ENCODE results near the gene ABHD10. TPM values are rescaled to one million over a fixed set of nuclear protein-coding genes. Genes with fewer than 3 reads are reported as not detected.

The ABHD10 gene
- total and polyA plus RNA-seq, 2 experiments from 2014 or later, result 25.6 to 36.2 TPM

- Histone ChIP-seq H3K4me3 (no peak overlapping the region), H3K36me3 (replicated peaks; ENCODE audit: insufficient read depth, low read depth) (no peaks in the 10 kb centered on the region), H3K9me3 (ENCODE audit: low read depth) (no peaks in the 10 kb centered on the region), H3K27ac (no peak overlapping the region), H3K4me2 (peak overlapping the region; percentile 86), H3K4me1 (ENCODE audit: insufficient read depth) (no peaks in the 10 kb centered on the region), H4K20me1 (ENCODE audit: insufficient read depth, poor library complexity, severe bottlenecking) (no peaks in the 10 kb centered on the region), H2AFZ (no peak overlapping the region), H3K79me2 (peaks cover 41% of the 10 kb centered on the region), H3K9me2 (replicated peaks; ENCODE audit: insufficient read depth) (no peaks in the 10 kb centered on the region), H3K27me3 (no peaks in the 10 kb centered on the region)
- TF ChIP-seq EZH2phosphoT487 (IDR thresholded peaks at IDR 0.05; ENCODE audit: low read depth, severe bottlenecking, unreplicated experiment), result no peak
- no peak for TF ChIP-seq CTCF (IDR thresholded peaks at IDR 0.05; ENCODE audit: poor library complexity)
- no peak for TF ChIP-seq EZH2 (IDR thresholded peaks at IDR 0.05; ENCODE audit: borderline replicate concordance)
- DNase-seq (ENCODE audit: low spot score), result no peak
- 79% methylated on average over 3 of the region's 3 CpGs for WGBS (ENCODE audit: low lambda C conversion rate, missing lambda C conversion rate)
Measured at GRCh38 chr3:111981457-111981763, 2.6 kb downstream of the ABHD10 start.

- Histone ChIP-seq H3K27me3 (no peaks in the 10 kb centered on the region), H3K27ac (no peak overlapping the region), H3K4me3 (no peak overlapping the region), H3K4me2 (no peak overlapping the region), H3K36me3 (replicated peaks; ENCODE audit: insufficient read depth, low read depth) (no peaks in the 10 kb centered on the region), H3K9me3 (ENCODE audit: low read depth) (no peaks in the 10 kb centered on the region), H4K20me1 (ENCODE audit: insufficient read depth, poor library complexity, severe bottlenecking) (no peaks in the 10 kb centered on the region), H3K4me1 (ENCODE audit: insufficient read depth) (no peaks in the 10 kb centered on the region), H3K9me2 (replicated peaks; ENCODE audit: insufficient read depth) (no peaks in the 10 kb centered on the region), H2AFZ (no peak overlapping the region), H3K79me2 (peaks cover 34% of the 10 kb centered on the region)
- TF ChIP-seq EZH2 (IDR thresholded peaks at IDR 0.05; ENCODE audit: borderline replicate concordance) (no peak), EZH2phosphoT487 (IDR thresholded peaks at IDR 0.05; ENCODE audit: low read depth, severe bottlenecking, unreplicated experiment) (no peak), CTCF (IDR thresholded peaks at IDR 0.05; ENCODE audit: poor library complexity) (no peak)
- no peak for DNase-seq (ENCODE audit: low spot score)
- WGBS (ENCODE audit: low lambda C conversion rate, missing lambda C conversion rate), result 84% methylated on average over 2 of the region's 2 CpGs
Measured at GRCh38 chr3:111984636-111985298, 5.9 kb downstream of the ABHD10 start.

GRCh38 chr3:111986800-111987199 lies 8.0 kb downstream of the ABHD10 start:
- Histone ChIP-seq H3K79me2 (peaks cover 19% of the 10 kb centered on the region), H3K4me1 (ENCODE audit: insufficient read depth) (no peaks in the 10 kb centered on the region), H3K9me3 (ENCODE audit: low read depth) (no peaks in the 10 kb centered on the region), H3K27me3 (no peaks in the 10 kb centered on the region), H4K20me1 (ENCODE audit: insufficient read depth, poor library complexity, severe bottlenecking) (no peaks in the 10 kb centered on the region), H3K9me2 (replicated peaks; ENCODE audit: insufficient read depth) (no peaks in the 10 kb centered on the region), H3K36me3 (replicated peaks; ENCODE audit: insufficient read depth, low read depth) (no peaks in the 10 kb centered on the region), H3K4me3 (no peak overlapping the region), H2AFZ (no peak overlapping the region), H3K27ac (no peak overlapping the region), H3K4me2 (no peak overlapping the region)
- DNase-seq (ENCODE audit: low spot score), result no peak
- TF ChIP-seq CTCF (IDR thresholded peaks at IDR 0.05; ENCODE audit: poor library complexity) (no peak), EZH2 (IDR thresholded peaks at IDR 0.05; ENCODE audit: borderline replicate concordance) (no peak), EZH2phosphoT487 (IDR thresholded peaks at IDR 0.05; ENCODE audit: low read depth, severe bottlenecking, unreplicated experiment) (no peak)
- WGBS (ENCODE audit: low lambda C conversion rate, missing lambda C conversion rate), result 96% methylated on average over 3 of the region's 3 CpGs

All from hepatocyte (in vitro differentiated cells).